ENCODE results near the gene HECTD4. TPM values are rescaled to one million over a fixed set of nuclear protein-coding genes. Genes with fewer than 3 reads are reported as not detected.

Gene HECTD4
- total RNA-seq, 1 donor from 2014 or later = 47.9 TPM

DNA sequence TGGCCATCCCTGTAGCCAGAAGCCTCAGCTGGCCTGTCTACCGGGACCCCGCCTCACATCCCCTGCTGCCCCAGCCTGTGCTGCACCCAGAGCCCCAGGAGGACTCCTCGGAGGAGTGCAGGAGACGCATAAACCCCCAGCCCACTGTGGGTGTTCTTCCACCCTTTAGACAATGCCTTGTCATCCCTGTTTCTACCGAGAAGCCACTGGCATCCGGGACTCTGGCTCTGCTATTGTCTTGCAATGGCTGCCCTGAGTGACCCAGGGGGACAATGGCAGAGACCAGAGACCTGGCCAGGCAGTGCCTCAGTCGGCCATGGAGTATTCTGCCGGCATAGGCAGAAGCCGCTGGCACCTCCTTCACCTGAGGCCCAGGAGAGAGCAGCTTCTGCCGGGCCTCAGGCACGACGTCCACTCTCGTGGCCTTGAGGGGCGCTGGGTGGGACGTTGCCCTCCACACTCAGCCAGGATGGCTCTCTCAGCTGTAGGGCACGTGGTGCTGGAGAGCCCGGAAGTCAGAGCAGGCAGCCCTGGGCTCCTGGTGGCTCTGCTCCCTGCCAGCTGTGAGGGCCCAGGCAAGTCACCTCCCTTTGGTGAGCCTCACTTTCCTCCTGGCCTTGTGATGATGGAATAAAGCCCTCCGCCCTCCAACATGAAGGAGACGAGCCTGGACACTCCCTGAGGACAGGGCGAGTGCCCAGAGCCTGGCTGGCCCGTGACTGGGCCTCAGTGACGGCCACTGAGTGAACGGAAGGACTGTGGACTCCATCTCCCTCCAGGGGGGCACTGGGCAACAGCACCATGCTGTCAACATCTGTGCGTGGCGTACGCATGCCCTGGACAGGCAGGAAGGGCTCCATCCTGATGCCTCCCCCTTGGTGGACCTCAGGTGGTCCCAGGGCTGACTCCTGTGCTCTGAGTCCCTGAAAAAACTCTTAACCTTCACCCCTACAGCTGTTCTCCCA, 215.9 kb downstream of the HECTD4 start:
- DNase-seq (ENCODE audit: low spot score) = no peak
- no peak overlapping the region for H3K27ac Mint-ChIP-seq (ENCODE audit: unreplicated experiment)
- TF ChIP-seq, protein P1, sequence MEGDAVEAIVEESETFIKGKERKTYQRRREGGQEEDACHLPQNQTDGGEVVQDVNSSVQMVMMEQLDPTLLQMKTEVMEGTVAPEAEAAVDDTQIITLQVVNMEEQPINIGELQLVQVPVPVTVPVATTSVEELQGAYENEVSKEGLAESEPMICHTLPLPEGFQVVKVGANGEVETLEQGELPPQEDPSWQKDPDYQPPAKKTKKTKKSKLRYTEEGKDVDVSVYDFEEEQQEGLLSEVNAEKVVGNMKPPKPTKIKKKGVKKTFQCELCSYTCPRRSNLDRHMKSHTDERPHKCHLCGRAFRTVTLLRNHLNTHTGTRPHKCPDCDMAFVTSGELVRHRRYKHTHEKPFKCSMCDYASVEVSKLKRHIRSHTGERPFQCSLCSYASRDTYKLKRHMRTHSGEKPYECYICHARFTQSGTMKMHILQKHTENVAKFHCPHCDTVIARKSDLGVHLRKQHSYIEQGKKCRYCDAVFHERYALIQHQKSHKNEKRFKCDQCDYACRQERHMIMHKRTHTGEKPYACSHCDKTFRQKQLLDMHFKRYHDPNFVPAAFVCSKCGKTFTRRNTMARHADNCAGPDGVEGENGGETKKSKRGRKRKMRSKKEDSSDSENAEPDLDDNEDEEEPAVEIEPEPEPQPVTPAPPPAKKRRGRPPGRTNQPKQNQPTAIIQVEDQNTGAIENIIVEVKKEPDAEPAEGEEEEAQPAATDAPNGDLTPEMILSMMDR (IDR thresholded peaks at IDR 0.05; ENCODE audit: unreplicated experiment) = no peak

DNA sequence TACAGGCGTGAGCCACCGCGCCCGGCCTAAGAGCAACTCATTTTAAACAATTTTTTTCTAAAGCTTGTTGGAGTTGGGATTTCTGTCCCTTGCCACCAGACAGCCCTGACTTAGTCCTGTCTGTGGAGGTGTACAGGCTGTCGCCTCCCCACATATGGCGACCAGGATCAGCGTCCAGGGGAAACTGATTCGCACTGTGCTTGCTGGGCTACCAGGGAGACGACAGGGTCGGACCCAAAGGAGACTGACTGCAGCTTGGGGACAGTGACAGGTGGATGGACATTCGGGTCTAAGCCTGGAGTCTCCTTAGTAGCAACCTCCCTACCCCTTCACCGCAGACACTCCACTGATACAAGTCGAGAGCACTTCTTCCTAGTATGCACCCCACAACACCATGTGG, 216.6 kb downstream of the HECTD4 start:
- Mint-ChIP-seq H3K4me3 (ENCODE audit: unreplicated experiment) (no peak overlapping the region), H3K4me1 (ENCODE audit: unreplicated experiment) (no peaks in the 10 kb centered on the region), H3K27ac (ENCODE audit: unreplicated experiment) (no peak overlapping the region), H3K27me3 (ENCODE audit: unreplicated experiment) (peaks cover 12% of the 10 kb centered on the region), H3K36me3 (ENCODE audit: low read depth, unreplicated experiment) (peaks cover 33% of the 10 kb centered on the region), H3K9me3 (ENCODE audit: unreplicated experiment) (no peaks in the 10 kb centered on the region)
- no peak for DNase-seq (ENCODE audit: low spot score)
- TF ChIP-seq, protein P1 (IDR thresholded peaks at IDR 0.05; ENCODE audit: unreplicated experiment) = no peak

More for the DNA sequence above, 215.9 kb downstream of the HECTD4 start:
- H3K4me1 Mint-ChIP-seq (ENCODE audit: unreplicated experiment) = no peaks in the 10 kb centered on the region
- no peak overlapping the region for H3K4me3 Mint-ChIP-seq (ENCODE audit: unreplicated experiment)
- peaks cover 12% of the 10 kb centered on the region for H3K27me3 Mint-ChIP-seq (ENCODE audit: unreplicated experiment)
- H3K9me3 Mint-ChIP-seq (ENCODE audit: unreplicated experiment) = no peaks in the 10 kb centered on the region
- peaks cover 27% of the 10 kb centered on the region for H3K36me3 Mint-ChIP-seq (ENCODE audit: low read depth, unreplicated experiment)

DNA sequence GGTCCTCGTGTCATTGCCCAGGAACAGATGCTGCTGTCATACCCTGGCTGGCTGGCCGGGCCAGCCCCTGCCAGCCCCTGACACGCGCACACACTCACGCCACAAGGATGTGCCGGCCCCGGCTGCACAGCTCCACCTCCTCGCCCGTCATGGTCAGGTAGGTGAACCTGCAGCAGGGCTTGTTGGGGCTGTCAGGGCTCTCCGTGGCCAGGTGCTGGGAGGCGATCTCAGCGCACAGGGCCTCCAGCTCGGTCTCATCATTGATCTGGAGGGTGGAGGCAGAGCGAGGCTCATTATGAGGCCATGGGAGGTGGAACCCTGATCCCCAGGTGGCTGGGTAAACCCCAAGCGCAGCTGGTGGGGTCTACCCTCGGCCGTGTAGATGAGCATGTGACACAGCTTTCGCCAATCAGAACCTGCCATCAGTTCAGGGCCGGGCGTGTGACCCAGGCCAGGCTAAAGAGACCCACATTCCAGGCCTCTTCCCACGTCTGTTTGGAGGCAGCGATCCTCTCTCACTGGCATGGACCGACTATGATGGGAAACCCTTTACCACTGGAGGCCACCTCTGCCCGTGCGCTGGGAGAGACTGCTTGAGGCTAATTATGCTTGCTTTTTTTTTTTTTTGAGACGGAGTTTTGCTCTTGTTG, 218.1 kb downstream of the HECTD4 start:
- Mint-ChIP-seq H3K36me3 (ENCODE audit: low read depth, unreplicated experiment) (peaks cover 36% of the 10 kb centered on the region), H3K9me3 (ENCODE audit: unreplicated experiment) (no peaks in the 10 kb centered on the region), H3K4me3 (ENCODE audit: unreplicated experiment) (no peak overlapping the region), H3K27ac (ENCODE audit: unreplicated experiment) (no peak overlapping the region), H3K27me3 (ENCODE audit: unreplicated experiment) (peaks cover 7% of the 10 kb centered on the region), H3K4me1 (ENCODE audit: unreplicated experiment) (no peaks in the 10 kb centered on the region)
- TF ChIP-seq, protein P1 (IDR thresholded peaks at IDR 0.05; ENCODE audit: unreplicated experiment) = no peak
- DNase-seq (ENCODE audit: low spot score) = no peak

DNA sequence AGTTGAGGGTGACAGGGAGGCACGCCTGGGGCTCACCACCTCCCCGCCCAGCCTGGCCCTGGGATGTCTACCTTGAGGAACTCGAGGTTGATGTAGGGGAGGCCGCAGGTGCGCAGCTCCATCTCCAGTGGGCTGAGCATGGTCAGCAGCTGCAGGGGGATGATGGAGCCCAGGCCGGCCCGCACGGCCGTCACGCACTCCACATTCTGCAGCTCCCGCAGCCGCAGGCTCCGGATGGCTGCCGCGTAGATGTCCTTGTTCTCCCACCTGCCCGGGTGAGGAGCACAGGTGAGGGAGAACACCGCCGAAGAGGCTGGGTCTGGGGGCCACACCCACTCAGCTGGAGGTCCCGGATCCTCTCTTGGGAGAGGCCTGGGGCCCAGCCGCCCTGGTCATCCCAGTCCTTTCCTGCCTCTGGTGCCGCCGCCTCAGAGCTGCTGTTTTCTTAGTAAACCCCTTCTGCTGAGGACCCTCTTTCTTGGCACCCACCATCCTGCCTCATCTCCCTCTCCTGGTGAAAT, 218.7 kb downstream of the HECTD4 start:
- H3K27ac Mint-ChIP-seq (ENCODE audit: unreplicated experiment) = no peak overlapping the region
- H3K9me3 Mint-ChIP-seq (ENCODE audit: unreplicated experiment) = no peaks in the 10 kb centered on the region
- peaks cover 37% of the 10 kb centered on the region for H3K36me3 Mint-ChIP-seq (ENCODE audit: low read depth, unreplicated experiment)
- no peaks in the 10 kb centered on the region for H3K4me1 Mint-ChIP-seq (ENCODE audit: unreplicated experiment)
- peaks cover 7% of the 10 kb centered on the region for H3K27me3 Mint-ChIP-seq (ENCODE audit: unreplicated experiment)
- TF ChIP-seq, protein P1 (IDR thresholded peaks at IDR 0.05; ENCODE audit: unreplicated experiment) = no peak
- no peak overlapping the region for H3K4me3 Mint-ChIP-seq (ENCODE audit: unreplicated experiment)
- no peak for DNase-seq (ENCODE audit: low spot score)
